Natural killer cell (primary cell): ENCODE data around the gene RSF1. TPM values are rescaled to one million over a fixed set of nuclear protein-coding genes. Genes with fewer than 3 reads are reported as not detected.

Experiments used
- ATAC-seq, 3 donors: fragments of 150-1000 bp in 2 of 3; fragments of 200-7000 bp in 1 of 3; cut with Tn5 transposase; 1 replicate in 1 of 3; 2 replicates in 2 of 3; pipeline ENCODE4 v1.10.0; 2021; ENCODE audit warnings: mild to moderate bottlenecking in 2 of 3, moderate library complexity in 2 of 3
- DNase-seq, 2 donors: peaks; one replicate each; pipeline versions ENCODE4 v3.0.0 to v3.0.0-alpha.2; 2013 to 2021; ENCODE audit warnings: mixed read lengths in 1 of 2
- H3K27ac ChIP-seq: one replicate; pipeline ENCODE4 v1.5.1; 2013; ENCODE audit warnings: mild to moderate bottlenecking, low read length
- H3K27me3 ChIP-seq: one replicate; pipeline ENCODE4 v1.6.1; 2013; ENCODE audit warnings: low read length; ENCODE audit not compliant: control insufficient read depth, insufficient read depth
- H3K36me3 ChIP-seq: one replicate; pipeline ENCODE4 v1.6.1; 2013; ENCODE audit warnings: low read length; ENCODE audit not compliant: control insufficient read depth, insufficient read depth
- H3K4me1 ChIP-seq: one replicate; pipeline ENCODE4 v1.6.1; 2013; ENCODE audit warnings: low read length; ENCODE audit not compliant: control insufficient read depth, insufficient read depth
- H3K4me3 ChIP-seq: one replicate; pipeline ENCODE4 v1.5.1; 2013; ENCODE audit warnings: low read length
- H3K9me3 ChIP-seq: one replicate; pipeline ENCODE4 v1.6.1; 2013; ENCODE audit warnings: low read length; ENCODE audit not compliant: control insufficient read depth, insufficient read depth
- H3K27ac Mint-ChIP-seq, 2 donors: one replicate each; pipeline ENCODE4 v1.8.0; 2022; ENCODE audit warnings: mild to moderate bottlenecking in 2 of 2, mixed read lengths in 2 of 2, moderate library complexity in 1 of 2
- H3K27me3 Mint-ChIP-seq, 2 donors: one replicate each; pipeline ENCODE4 v1.8.0; 2022; ENCODE audit warnings: low read depth in 2 of 2, mixed read lengths in 2 of 2
- H3K36me3 Mint-ChIP-seq: one replicate; pipeline ENCODE4 v1.8.0; 2022; ENCODE audit warnings: mixed read lengths
- H3K4me1 Mint-ChIP-seq, 2 donors: one replicate each; pipeline ENCODE4 v1.8.0; 2022; ENCODE audit warnings: mixed read lengths in 2 of 2
- H3K4me3 Mint-ChIP-seq: one replicate; pipeline ENCODE4 v1.8.0; 2022; ENCODE audit warnings: mild to moderate bottlenecking, moderate library complexity, mixed read lengths
- H3K9me3 Mint-ChIP-seq, 2 donors: one replicate each; pipeline ENCODE4 v1.8.0; 2022; ENCODE audit warnings: mixed read lengths in 2 of 2
- CTCF ChIP-seq: fragments of 200-600 bp; IDR thresholded peaks from one replicate; pipeline ENCODE4 v1.8.0; 2022; ENCODE audit warnings: antibody characterized with exemption
- WGBS: methylation state at CpG from one replicate; pipeline ENCODE4 v1.1.7; 2013; ENCODE audit warnings: missing lambda C conversion rate; ENCODE audit not compliant: insufficient coverage; 5-methylcytosine and 5-hydroxymethylcytosine counted together
- intact Hi-C: fragments of 100-400 bp; cut with micrococcal nuclease; formaldehyde crosslinking; loops from one replicate; pipeline ENCODE4 v1.14.2; 2022
- total RNA-seq, 4 donors: library from RNA; stranded (reverse); fragments of 120-200 nt in 1 of 4; gene quantifications; one replicate each; pipeline versions ENCODE4 v1.2.3 to v1.2.4, GENCODE V29; 2013 to 2022

The RSF1 gene
- total RNA-seq, 3 donors from 2014 or later (not counting 1 experiment from before 2014, with no cell fraction given), result 87.3 to 119 (median 110) TPM

- H3K36me3 ChIP-seq, result no peaks in the 10 kb centered on the region
- Mint-ChIP-seq H3K27ac (peak overlapping the region; percentile 10 to 65), H3K4me1 (peaks cover 60 to 61% of the 10 kb centered on the region in 2 donors), H3K9me3 (no peaks in the 10 kb centered on the region), H3K36me3 (no peaks in the 10 kb centered on the region), H3K4me3 (no peak overlapping the region), H3K27me3 (no peaks in the 10 kb centered on the region)
- 88% methylated on average over 3 of the region's 3 CpGs for whole genome bisulfite sequencing
- no peak for DNase-seq
- no peak overlapping the region for H3K4me3 ChIP-seq
- H3K4me1 ChIP-seq, result peaks cover 14% of the 10 kb centered on the region
- TF ChIP-seq CTCF, result no peak
- ATAC-seq, result no peak
- no peaks in the 10 kb centered on the region for H3K9me3 ChIP-seq
- H3K27ac ChIP-seq, result no peak overlapping the region
- no peaks in the 10 kb centered on the region for H3K27me3 ChIP-seq
- intact Hi-C loops, result no loop called here
Observed at GRCh38 chr11:77801477-77801876, 19.0 kb downstream of the RSF1 start.

GRCh38 chr11:77800449-77800848 is 20.1 kb downstream of the RSF1 start:
- TF ChIP-seq CTCF, result no peak
- no peak overlapping the region for H3K27ac ChIP-seq
- H3K4me3 Mint-ChIP-seq, result no peak overlapping the region
- no peaks in the 10 kb centered on the region for H3K9me3 ChIP-seq
- H3K36me3 ChIP-seq, result no peaks in the 10 kb centered on the region
- H3K27ac Mint-ChIP-seq, result peak overlapping the region; percentile 10 to 65
- DNase-seq, result no peak
- peaks cover 14% of the 10 kb centered on the region for H3K4me1 ChIP-seq
- H3K27me3 Mint-ChIP-seq, result no peaks in the 10 kb centered on the region
- ATAC-seq, result peak in 1 of 3 donors; percentile 12
- intact Hi-C loops, result no loop called here
- H3K9me3 Mint-ChIP-seq, result no peaks in the 10 kb centered on the region
- peaks cover 61 to 65% of the 10 kb centered on the region in 2 donors for H3K4me1 Mint-ChIP-seq
- no peaks in the 10 kb centered on the region for H3K36me3 Mint-ChIP-seq
- no peaks in the 10 kb centered on the region for H3K27me3 ChIP-seq
- H3K4me3 ChIP-seq, result no peak overlapping the region

- no peaks in the 10 kb centered on the region for H3K36me3 Mint-ChIP-seq
- Histone ChIP-seq H3K27me3 (no peaks in the 10 kb centered on the region), H3K4me1 (peaks cover 14% of the 10 kb centered on the region), H3K36me3 (no peaks in the 10 kb centered on the region), H3K4me3 (no peak overlapping the region), H3K27ac (no peak overlapping the region), H3K9me3 (no peaks in the 10 kb centered on the region)
- H3K4me1 Mint-ChIP-seq, result peaks cover 72% of the 10 kb centered on the region in 2 donors
- no peaks in the 10 kb centered on the region for H3K9me3 Mint-ChIP-seq
- H3K27ac Mint-ChIP-seq, result peak overlapping the region; percentile 40 to 54
- 65% methylated on average over 2 of the region's 3 CpGs for WGBS
- intact Hi-C loops, result no loop called here
- ATAC-seq (no peak), DNase-seq (no peak)
- TF ChIP-seq CTCF, result no peak
- H3K27me3 Mint-ChIP-seq, result no peaks in the 10 kb centered on the region
- no peak overlapping the region for H3K4me3 Mint-ChIP-seq
Observed at GRCh38 chr11:77799338-77799737, 21.2 kb downstream of the RSF1 start.

GRCh38 chr11:77793972-77794371 is 26.6 kb downstream of the RSF1 start:
- no peaks in the 10 kb centered on the region for H3K36me3 Mint-ChIP-seq
- no peak for ATAC-seq
- H3K4me3 Mint-ChIP-seq, result no peak overlapping the region

More at GRCh38 chr11:77793972-77794371, 26.6 kb downstream of the RSF1 start:
- no peaks in the 10 kb centered on the region for H3K36me3 ChIP-seq
- no peaks in the 10 kb centered on the region for H3K9me3 Mint-ChIP-seq
- intact Hi-C loops, result no loop called here
- H3K27ac Mint-ChIP-seq, result no peak overlapping the region
- H3K4me1 ChIP-seq, result peaks cover 14% of the 10 kb centered on the region
- H3K27ac ChIP-seq, result no peak overlapping the region
- no peaks in the 10 kb centered on the region for H3K27me3 Mint-ChIP-seq
- peaks cover 87 to 88% of the 10 kb centered on the region in 2 donors for H3K4me1 Mint-ChIP-seq
- TF ChIP-seq CTCF, result no peak
- H3K4me3 ChIP-seq, result no peak overlapping the region
- H3K9me3 ChIP-seq, result no peaks in the 10 kb centered on the region
- WGBS, result 85% methylated on average over 2 of the region's 2 CpGs
- DNase-seq, result no peak
- no peaks in the 10 kb centered on the region for H3K27me3 ChIP-seq
